ENCODE data around the gene EPHB1.
A peak's percentile ranks its signal among the peaks of the same experiment; 100 is the strongest.

The EPHB1 gene

GRCh38 chr3:134810052-134810435 lies 15.0 kb downstream of the EPHB1 start:
- DNase-seq: no peak

DNA sequence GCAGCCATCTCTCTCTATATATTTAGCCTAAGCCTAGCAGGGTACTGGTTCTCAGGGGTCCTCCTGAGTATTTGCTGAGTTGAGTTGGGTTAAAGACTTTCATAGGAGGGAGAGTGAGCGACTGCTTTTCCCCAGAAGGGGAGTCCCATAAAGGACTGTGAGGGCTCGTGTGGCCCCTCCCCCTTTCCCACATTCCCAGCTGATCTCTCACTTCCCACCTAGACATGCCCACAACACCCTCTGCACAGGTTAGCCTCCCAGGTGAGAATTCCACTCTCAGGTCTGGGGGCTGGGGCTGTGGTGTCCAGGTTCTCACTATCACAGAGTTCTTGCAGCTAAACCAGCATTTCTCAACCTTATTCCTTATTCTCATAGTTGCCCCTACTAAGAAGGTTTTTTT lies 15.8 kb downstream of the EPHB1 start:
- no peak for DNase-seq

GRCh38 chr3:134813618-134814017 lies 18.6 kb downstream of the EPHB1 start:
- no peak for DNase-seq

- no peak for DNase-seq
Measured at GRCh38 chr3:134815519-134815918, 20.5 kb downstream of the EPHB1 start.

- DNase-seq: no peak
Measured at GRCh38 chr3:134816623-134817022, 21.6 kb downstream of the EPHB1 start.

- peak; percentile 70 to 80 for DNase-seq
Measured at GRCh38 chr3:134817297-134817696, 22.2 kb downstream of the EPHB1 start.

DNA sequence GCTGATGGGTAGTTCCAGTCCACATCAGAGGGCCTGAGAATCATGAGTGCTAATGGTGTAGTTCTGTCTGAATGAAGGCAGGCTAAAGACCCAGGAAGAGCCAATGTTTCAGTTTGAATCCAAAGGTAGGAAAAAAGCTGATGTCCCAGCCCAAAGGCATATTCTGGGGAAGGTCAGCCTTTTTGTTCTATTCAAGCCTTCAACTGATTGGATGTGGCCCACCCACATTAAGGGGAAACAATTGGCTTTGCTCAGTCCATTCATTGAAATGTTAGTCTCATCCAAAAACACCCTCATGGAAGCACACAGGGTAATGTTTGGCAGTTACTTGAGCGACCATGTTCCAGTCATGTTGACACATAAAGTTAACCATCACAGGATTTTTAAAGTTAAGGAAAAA lies 25.9 kb downstream of the EPHB1 start:
- DNase-seq: no peak

- DNase-seq: no peak
Measured at GRCh38 chr3:134822090-134822489, 27.0 kb downstream of the EPHB1 start.

DNA sequence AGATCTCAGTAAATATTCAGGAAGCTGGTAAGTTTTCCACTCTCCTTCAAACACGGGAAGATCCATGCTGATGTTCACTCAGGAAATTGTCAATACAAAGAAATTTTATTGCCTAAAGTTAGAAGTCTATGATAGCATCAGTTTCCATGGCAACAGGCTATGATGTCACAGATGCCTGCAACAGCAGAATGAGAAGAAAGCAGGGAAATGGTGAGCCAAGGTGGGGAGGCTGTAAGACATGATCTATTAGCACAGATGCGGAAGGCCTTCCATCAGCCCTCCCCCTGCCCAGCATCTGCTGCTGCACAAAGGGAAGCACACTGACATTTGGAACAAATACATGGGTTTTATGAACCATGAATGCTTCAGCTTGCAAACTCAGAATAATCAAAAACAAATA lies 28.6 kb downstream of the EPHB1 start:
- DNase-seq: no peak

DNA sequence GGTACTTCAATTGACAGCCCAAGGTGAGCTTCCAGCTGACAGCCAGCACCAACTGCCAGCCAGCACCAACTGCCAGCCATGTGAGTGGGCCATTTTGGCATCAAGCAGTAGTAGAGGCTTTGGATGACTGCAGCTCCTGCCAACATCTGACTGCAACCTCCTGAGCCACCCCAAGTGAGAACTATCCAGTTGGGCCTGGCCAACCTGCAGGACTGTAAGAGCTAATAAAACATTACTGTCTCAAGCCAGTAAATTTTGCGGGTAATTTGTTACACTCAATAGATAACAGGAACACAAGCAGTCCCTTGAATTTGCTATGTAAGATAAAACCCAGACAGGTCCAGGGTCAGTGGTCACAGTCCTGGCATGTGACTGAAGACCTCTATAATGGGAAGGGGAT lies 29.7 kb downstream of the EPHB1 start:
- DNase-seq: peak in 1 of 2 experiments; percentile 61

DNA sequence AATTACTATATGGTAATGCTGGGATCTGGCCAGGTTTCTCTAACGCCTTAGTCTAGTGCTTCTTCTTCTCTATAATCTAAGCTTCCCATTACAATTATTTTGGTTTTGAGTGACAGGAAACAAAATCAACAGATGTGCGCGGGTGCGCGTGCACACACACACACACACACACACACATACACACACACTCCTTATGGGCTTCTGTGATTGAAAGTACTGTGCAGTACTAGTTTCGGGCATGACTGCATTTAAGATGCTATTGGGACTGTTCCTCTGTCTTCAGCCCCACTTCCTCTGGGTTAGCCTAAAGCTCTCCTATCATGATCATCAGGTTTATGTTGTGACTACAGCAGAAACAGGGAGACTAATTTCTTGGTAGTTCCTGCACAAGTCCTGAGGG lies 32.2 kb downstream of the EPHB1 start:
- DNase-seq: no peak

DNA sequence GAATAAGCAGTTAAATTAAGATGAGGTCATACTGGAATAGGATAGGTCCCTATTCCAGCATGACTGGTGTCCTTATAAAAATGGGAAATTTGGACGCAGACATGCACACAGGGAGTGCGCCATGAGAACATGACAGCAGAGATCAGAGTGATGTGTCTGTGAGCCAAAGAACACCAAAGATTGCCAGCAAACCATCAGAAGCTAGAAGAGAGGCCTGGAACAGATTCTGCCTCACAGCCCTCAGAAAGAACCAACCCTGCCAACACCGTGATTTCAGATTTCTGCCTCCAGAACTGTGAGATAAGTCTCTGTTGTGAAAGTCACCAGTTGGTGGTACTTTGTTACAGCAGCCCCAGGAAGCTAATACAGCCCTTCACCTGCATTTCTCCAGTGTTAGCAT lies 34.7 kb downstream of the EPHB1 start:
- peak; percentile 46 to 66 for DNase-seq

- DNase-seq: no peak
Measured at GRCh38 chr3:134832585-134832984, 37.5 kb downstream of the EPHB1 start.

DNA sequence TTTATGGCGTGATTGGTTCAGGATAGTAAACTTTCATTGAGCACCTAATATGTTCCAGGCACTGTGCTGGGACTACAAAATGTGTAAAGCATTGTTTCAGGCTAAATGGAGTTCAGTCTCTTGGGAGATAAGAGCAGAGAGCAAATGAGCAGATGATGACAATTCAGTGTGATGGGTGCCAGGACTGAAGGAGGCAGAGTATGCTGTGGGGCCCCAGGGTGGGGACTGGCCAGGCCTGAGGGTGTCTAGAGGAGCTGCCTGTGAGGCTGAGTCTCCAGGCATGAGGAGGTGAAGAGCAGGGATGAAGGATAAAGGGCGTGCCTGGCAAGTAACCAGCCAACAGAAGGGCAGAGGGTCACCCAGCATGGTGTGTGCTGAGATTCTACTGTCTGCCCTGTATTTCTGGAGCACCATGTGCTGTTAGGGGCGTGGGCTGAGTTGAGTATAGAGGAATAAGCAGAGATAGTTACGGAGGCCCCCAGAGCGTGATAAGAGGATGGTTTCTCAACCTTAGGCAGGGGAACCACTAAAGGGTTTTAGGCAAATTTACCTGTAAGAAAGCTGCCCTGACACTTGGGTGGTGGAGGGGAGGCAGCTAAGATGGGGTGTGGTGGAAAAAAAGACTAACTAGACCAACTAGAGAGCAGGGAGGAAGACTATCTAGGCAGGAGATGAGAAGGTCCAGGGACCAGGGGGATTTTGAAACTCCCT lies 38.5 kb downstream of the EPHB1 start:
- no peak for DNase-seq

- no peak for DNase-seq
Measured at GRCh38 chr3:134836921-134837320, 41.9 kb downstream of the EPHB1 start.

DNA sequence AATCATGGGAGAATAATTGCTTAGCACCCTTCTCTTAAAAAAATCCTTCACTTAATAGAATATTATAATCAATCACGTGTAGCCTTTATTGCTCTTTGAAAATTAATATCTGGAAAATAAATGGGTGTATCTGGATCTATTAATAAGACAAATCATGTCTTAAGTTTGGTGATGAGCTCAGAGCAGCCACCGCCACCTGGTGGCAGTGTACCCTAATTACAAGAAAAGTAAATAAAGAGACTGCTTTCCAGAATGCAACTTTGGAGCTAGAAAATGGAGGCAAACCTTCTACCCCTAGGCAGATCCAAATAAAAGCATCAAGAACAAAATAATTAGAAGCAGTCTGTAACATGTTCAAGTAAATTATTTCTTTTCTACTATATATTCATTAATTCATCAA lies 43.5 kb downstream of the EPHB1 start:
- DNase-seq: no peak

- DNase-seq: no peak
Measured at GRCh38 chr3:134839422-134839821, 44.4 kb downstream of the EPHB1 start.

DNA sequence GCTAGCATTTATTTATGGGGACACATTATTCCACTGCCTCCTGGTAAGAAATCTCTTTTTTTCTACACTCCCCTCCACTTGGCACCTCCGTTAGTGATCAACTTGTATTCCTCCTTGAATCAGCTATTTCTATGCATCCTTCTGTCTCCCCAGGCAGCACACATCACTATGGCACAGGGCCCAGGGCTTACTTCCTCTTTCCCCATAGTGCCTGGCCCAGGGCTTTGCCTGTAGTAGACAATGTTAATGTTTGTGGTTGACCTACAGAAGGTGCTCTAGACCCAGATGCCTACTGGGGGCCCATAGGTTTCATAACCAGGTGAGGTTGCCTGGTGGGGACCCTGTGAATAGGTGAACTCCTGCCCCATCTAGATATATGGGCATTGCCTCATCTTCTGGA lies 44.9 kb downstream of the EPHB1 start:
- DNase-seq: no peak

GRCh38 chr3:134840459-134840858 lies 45.4 kb downstream of the EPHB1 start:
- DNase-seq: no peak

GRCh38 chr3:134846084-134846483 lies 51.0 kb downstream of the EPHB1 start:
- no peak for DNase-seq

- DNase-seq: no peak
Measured at GRCh38 chr3:134846911-134847317, 51.9 kb downstream of the EPHB1 start.

DNA sequence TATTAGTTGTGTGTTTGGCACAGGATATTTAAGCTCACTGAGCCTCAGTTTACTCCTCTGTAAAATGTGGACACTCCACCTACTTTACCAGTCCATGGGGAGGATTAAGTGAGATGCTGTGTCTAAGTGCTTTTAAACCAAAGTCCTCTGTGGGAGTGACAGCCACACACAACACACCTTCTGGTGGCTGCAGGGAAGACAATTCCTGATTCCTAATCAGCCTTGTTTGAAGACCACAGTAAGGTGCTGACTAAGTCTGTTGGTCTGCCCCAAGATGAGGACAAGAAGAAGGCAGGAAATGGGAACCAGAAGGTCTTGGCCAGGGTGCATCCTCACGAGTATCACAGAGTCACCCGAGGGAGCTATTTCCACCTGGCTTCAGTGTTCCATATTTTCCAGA lies 52.3 kb downstream of the EPHB1 start:
- no peak for DNase-seq

GRCh38 chr3:134849561-134849960 lies 54.5 kb downstream of the EPHB1 start:
- no peak for DNase-seq

GRCh38 chr3:134850761-134851160 lies 55.7 kb downstream of the EPHB1 start:
- no peak for DNase-seq

- peak in 1 of 2 experiments; percentile 30 for DNase-seq
Measured at GRCh38 chr3:134852132-134852531, 57.1 kb downstream of the EPHB1 start.

All from cerebellar nuclear complex (tissue), 1 donor.